ENCODE measurements around the gene CDH18.
"Not testable (repeated sequence)": the region's sequence is repeated elsewhere in the genome, so short reads cannot be mapped to it uniquely, and the experiment has no call there.

Gene CDH18

GRCh38 chr5:19806756-19807155 is 181.2 kb downstream of the CDH18 start:
- no peak for TF ChIP-seq CTCF (IDR thresholded peaks at IDR 0.05; ENCODE audit: low read depth, low read length)
- no peak overlapping the region for H3K4me3 ChIP-seq (ENCODE audit: low read depth, low read length)
- in situ Hi-C loops (cut with HindIII; ENCODE audit: low sequenced_read_pairs), result no loop called here
- no peak for DNase-seq (ENCODE audit: low read depth, low spot score)

GRCh38 chr5:19802686-19803085 is 185.3 kb downstream of the CDH18 start:
- no peak for DNase-seq (ENCODE audit: low read depth, low spot score)
- no peak for TF ChIP-seq CTCF (IDR thresholded peaks at IDR 0.05; ENCODE audit: low read depth, low read length)
- no peak overlapping the region for H3K4me3 ChIP-seq (ENCODE audit: low read depth, low read length)
- in situ Hi-C loops (cut with HindIII; ENCODE audit: low sequenced_read_pairs), result no loop called here

GRCh38 chr5:19795218-19795617 is 192.8 kb downstream of the CDH18 start:
- peak; percentile 46 for DNase-seq (ENCODE audit: low read depth, low spot score)
- TF ChIP-seq CTCF (IDR thresholded peaks at IDR 0.05; ENCODE audit: low read depth, low read length), result peak; percentile 46
- no peak overlapping the region for H3K4me3 ChIP-seq (ENCODE audit: low read depth, low read length)
- in situ Hi-C loops (cut with HindIII; ENCODE audit: low sequenced_read_pairs), result no loop called here

- no peak overlapping the region for H3K4me3 ChIP-seq (ENCODE audit: low read depth, low read length)
- in situ Hi-C loops (cut with HindIII; ENCODE audit: low sequenced_read_pairs), result no loop called here
- DNase-seq (ENCODE audit: low read depth, low spot score), result no peak
- TF ChIP-seq CTCF (IDR thresholded peaks at IDR 0.05; ENCODE audit: low read depth, low read length), result no peak
Observed at GRCh38 chr5:19790829-19791466, 197.1 kb downstream of the CDH18 start.

- TF ChIP-seq CTCF (IDR thresholded peaks at IDR 0.05; ENCODE audit: low read depth, low read length), result no peak
- in situ Hi-C loops (cut with HindIII; ENCODE audit: low sequenced_read_pairs), result no loop called here
- DNase-seq (ENCODE audit: low read depth, low spot score), result no peak
- H3K4me3 ChIP-seq (ENCODE audit: low read depth, low read length), result no peak overlapping the region
Observed at GRCh38 chr5:19782566-19782965, 205.4 kb downstream of the CDH18 start.

- in situ Hi-C loops (cut with HindIII; ENCODE audit: low sequenced_read_pairs), result no loop called here
Observed at GRCh38 chr5:19777363-19777762, 210.6 kb downstream of the CDH18 start.

GRCh38 chr5:19776886-19777285 is 211.1 kb downstream of the CDH18 start:
- in situ Hi-C loops (cut with HindIII; ENCODE audit: low sequenced_read_pairs); DNase-seq (ENCODE audit: low read depth, low spot score); H3K4me3 ChIP-seq (ENCODE audit: low read depth, low read length): not testable (repeated sequence)

More at GRCh38 chr5:19777363-19777762, 210.6 kb downstream of the CDH18 start:
- no peak for DNase-seq (ENCODE audit: low read depth, low spot score)
- H3K4me3 ChIP-seq (ENCODE audit: low read depth, low read length), result no peak overlapping the region
- no peak for TF ChIP-seq CTCF (IDR thresholded peaks at IDR 0.05; ENCODE audit: low read depth, low read length)

Data from astrocyte of the spinal cord (primary cell).